HEK293 (cell line): ENCODE data around the gene PALM3.

Experiments used
- PATZ1 ChIP-seq: fragments of 450-650 bp; formaldehyde crosslinking; IDR thresholded peaks from 2 replicates; pipeline ENCODE4 v1.5.1; 2016; ENCODE audit warnings: missing biosample characterization, missing genetic modification characterization
- REST ChIP-seq: fragments of 450-650 bp; formaldehyde crosslinking; IDR thresholded peaks from 2 replicates; pipeline ENCODE4 v1.5.1; 2016; ENCODE audit warnings: missing biosample characterization, missing genetic modification characterization
- ZBTB7A ChIP-seq: fragments of 450-650 bp; formaldehyde crosslinking; IDR thresholded peaks from 2 replicates; pipeline ENCODE4 v1.5.1; 2016; ENCODE audit warnings: low read depth, missing biosample characterization, missing genetic modification characterization
- ZNF311 ChIP-seq: fragments of 450-650 bp; formaldehyde crosslinking; IDR thresholded peaks from 2 replicates; pipeline ENCODE4 v1.5.1; 2017; ENCODE audit warnings: missing biosample characterization, missing genetic modification characterization, borderline replicate concordance
- ZNF621 ChIP-seq: fragments of 450-650 bp; formaldehyde crosslinking; IDR thresholded peaks from 2 replicates; pipeline ENCODE4 v1.5.1; 2017; ENCODE audit warnings: missing biosample characterization, missing genetic modification characterization
- ZNF785 ChIP-seq: fragments of 450-650 bp; formaldehyde crosslinking; IDR thresholded peaks from 2 replicates; pipeline ENCODE4 v1.5.1; 2016; ENCODE audit warnings: missing biosample characterization, missing genetic modification characterization
- TF ChIP-seq, protein P1 (sequence below): fragments of 450-650 bp; formaldehyde crosslinking; IDR thresholded peaks from 2 replicates; pipeline ENCODE4 v1.5.1; 2016; ENCODE audit warnings: missing biosample characterization, missing genetic modification characterization

GRCh38 chr19:14082675-14082960, 20.7 kb upstream of the PALM3 start:
- TF ChIP-seq, protein P1, sequence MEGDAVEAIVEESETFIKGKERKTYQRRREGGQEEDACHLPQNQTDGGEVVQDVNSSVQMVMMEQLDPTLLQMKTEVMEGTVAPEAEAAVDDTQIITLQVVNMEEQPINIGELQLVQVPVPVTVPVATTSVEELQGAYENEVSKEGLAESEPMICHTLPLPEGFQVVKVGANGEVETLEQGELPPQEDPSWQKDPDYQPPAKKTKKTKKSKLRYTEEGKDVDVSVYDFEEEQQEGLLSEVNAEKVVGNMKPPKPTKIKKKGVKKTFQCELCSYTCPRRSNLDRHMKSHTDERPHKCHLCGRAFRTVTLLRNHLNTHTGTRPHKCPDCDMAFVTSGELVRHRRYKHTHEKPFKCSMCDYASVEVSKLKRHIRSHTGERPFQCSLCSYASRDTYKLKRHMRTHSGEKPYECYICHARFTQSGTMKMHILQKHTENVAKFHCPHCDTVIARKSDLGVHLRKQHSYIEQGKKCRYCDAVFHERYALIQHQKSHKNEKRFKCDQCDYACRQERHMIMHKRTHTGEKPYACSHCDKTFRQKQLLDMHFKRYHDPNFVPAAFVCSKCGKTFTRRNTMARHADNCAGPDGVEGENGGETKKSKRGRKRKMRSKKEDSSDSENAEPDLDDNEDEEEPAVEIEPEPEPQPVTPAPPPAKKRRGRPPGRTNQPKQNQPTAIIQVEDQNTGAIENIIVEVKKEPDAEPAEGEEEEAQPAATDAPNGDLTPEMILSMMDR: no peak
- TF ChIP-seq ZBTB7A (tag by site-specific recombination): no peak
- no peak for TF ChIP-seq ZNF785 (tag by site-specific recombination)
- no peak for TF ChIP-seq REST (tag by site-specific recombination)
- TF ChIP-seq ZNF311 (tag by site-specific recombination): no peak
- TF ChIP-seq ZNF621 (tag by site-specific recombination): no peak
- TF ChIP-seq PATZ1 (tag by site-specific recombination): no peak
